ENCODE data around the gene GBX2.

GRCh38 chr2:236169151-236169721 is 1.1 kb upstream of the GBX2 start:
- TF ChIP-seq CTCF (IDR thresholded peaks at IDR 0.05; ENCODE audit: insufficient read depth, low read depth, low read length) (no peak), EZH2 (IDR thresholded peaks at IDR 0.05; ENCODE audit: insufficient read depth, low read length) (peak; percentile 7)
